Right lobe of liver (tissue), 6 donors: ENCODE results near the gene CNR2. TPM values are rescaled to one million over a fixed set of nuclear protein-coding genes. Genes with fewer than 3 reads are reported as not detected.

Experiments
- ATAC-seq, 4 donors: fragments of 200-7000 bp; cut with Tn5 transposase; one replicate each; pipeline ENCODE4 v1.9.1; 2020; ENCODE audit warnings: mild to moderate bottlenecking in 4 of 4, moderate library complexity in 4 of 4
- DNase-seq, 3 donors: peaks; one replicate each; pipeline ENCODE4 v3.0.0-alpha.2; 2020
- H3K27ac ChIP-seq, 3 donors: fragments of 200-600 bp; one replicate each; pipeline ENCODE4 v1.8.0; 2022
- H3K27me3 ChIP-seq, 2 donors: fragments of 200-600 bp; one replicate each; pipeline ENCODE4 v1.8.0; 2022
- H3K36me3 ChIP-seq, 4 donors: fragments of 200-600 bp; sonication (generic) in 1 of 4; one replicate each; pipeline versions ENCODE4 v1.5.1 to v1.8.0; 2017 to 2022; ENCODE audit warnings: control low read depth in 1 of 4
- H3K4me1 ChIP-seq, 4 donors: fragments of 200-600 bp; sonication (generic) in 1 of 4; one replicate each; pipeline versions ENCODE4 v1.5.1 to v1.8.0; 2017 to 2022; ENCODE audit warnings: control low read depth in 1 of 4
- H3K4me3 ChIP-seq, 3 donors: fragments of 200-600 bp; one replicate each; pipeline ENCODE4 v1.8.0; 2022
- H3K9me3 ChIP-seq, 4 donors: fragments of 200-600 bp; sonication (generic) in 1 of 4; one replicate each; pipeline versions ENCODE4 v1.5.1 to v1.8.0; 2017 to 2022; ENCODE audit warnings: control low read depth in 1 of 4
- POLR2A ChIP-seq: fragments of 450-650 bp; IDR thresholded peaks from one replicate; pipeline ENCODE4 v1.6.1; 2017; ENCODE audit warnings: antibody characterized with exemption, mild to moderate bottlenecking
- WGBS: methylation state at CpG from one replicate; pipeline ENCODE4 v1.1.6; 2018; ENCODE audit warnings: low coverage, low lambda C conversion rate; ENCODE audit not compliant: insufficient coverage; ENCODE audit errors: missing lambda C conversion rate; 5-methylcytosine and 5-hydroxymethylcytosine counted together
- intact Hi-C, 2 donors: fragments of 100-400 bp; cut with DNase I; formaldehyde crosslinking; loops; one replicate each; pipeline versions ENCODE4 v1.11.2 to v1.14.1; 2022
- microRNA counts: library from miRNA; unstranded; fragments of <30 nt; microRNA quantifications from one replicate; lab custom pipeline; 2016
- microRNA-seq, 2 donors: library from miRNA; unstranded; fragments of <30 nt; microRNA quantifications; one replicate each; pipeline ENCODE4, GENCODE V29; 2019 to 2020
- small RNA-seq, 2 experiments: library from RNA; depleted of rRNA; stranded (forward); fragments of <200 nt; gene quantifications; one replicate each; pipeline ENCODE3, GENCODE V24; 2016
- total RNA-seq, 6 experiments: library from RNA; depleted of rRNA in 2 of 6; stranded (reverse); fragments of >200 nt in 2 of 6; fragmentation: NEBNext Ultra II Directional in 3 of 6; extraction: Animal tissue kit (Norgen Biotek cat#: 25700) in 3 of 6; gene quantifications; one replicate each; pipeline versions ENCODE4 v1.1.0 to v1.2.4, GENCODE V29; 2016 to 2023
- TF ChIP-seq, protein P1 (sequence below), 4 donors: fragments of 200-600 bp in 3 of 4; fragments of 450-650 bp in 1 of 4; IDR thresholded peaks; one replicate each; pipeline versions ENCODE4 v1.5.1 to v1.8.0; 2016 to 2022; ENCODE audit warnings: antibody characterized with exemption in 4 of 4, mild to moderate bottlenecking in 2 of 4
- donor health status: DM: no; HTN: yes; CAD: no.
- donor health status: DM: no; HTN: no; CAD: no.
- donor health status: DM: no; HTN: no; CAD: no.
- donor health status: DM: no; HTN: yes; CAD: no.
- donor health status: DM: no; HTN: yes; CAD: no.

The CNR2 gene
- total RNA-seq, 6 experiments from 2014 or later = 0.04 to 0.07 (median 0.06) TPM; not detected in 2

- peak overlapping the region; percentile 97 to 99 (median 98) for H3K27ac ChIP-seq
- H3K4me3 ChIP-seq = peak overlapping the region; percentile 90 to 94 (median 91)
- no peak for TF ChIP-seq POLR2A
- TF ChIP-seq, protein P1, sequence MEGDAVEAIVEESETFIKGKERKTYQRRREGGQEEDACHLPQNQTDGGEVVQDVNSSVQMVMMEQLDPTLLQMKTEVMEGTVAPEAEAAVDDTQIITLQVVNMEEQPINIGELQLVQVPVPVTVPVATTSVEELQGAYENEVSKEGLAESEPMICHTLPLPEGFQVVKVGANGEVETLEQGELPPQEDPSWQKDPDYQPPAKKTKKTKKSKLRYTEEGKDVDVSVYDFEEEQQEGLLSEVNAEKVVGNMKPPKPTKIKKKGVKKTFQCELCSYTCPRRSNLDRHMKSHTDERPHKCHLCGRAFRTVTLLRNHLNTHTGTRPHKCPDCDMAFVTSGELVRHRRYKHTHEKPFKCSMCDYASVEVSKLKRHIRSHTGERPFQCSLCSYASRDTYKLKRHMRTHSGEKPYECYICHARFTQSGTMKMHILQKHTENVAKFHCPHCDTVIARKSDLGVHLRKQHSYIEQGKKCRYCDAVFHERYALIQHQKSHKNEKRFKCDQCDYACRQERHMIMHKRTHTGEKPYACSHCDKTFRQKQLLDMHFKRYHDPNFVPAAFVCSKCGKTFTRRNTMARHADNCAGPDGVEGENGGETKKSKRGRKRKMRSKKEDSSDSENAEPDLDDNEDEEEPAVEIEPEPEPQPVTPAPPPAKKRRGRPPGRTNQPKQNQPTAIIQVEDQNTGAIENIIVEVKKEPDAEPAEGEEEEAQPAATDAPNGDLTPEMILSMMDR (IDR thresholded peaks at IDR 0.05) = no peak
- ATAC-seq (no peak), DNase-seq (no peak)
- intact Hi-C loops = no loop called here
- 39% methylated on average over 13 of the region's 24 CpGs for WGBS
- no peaks in the 10 kb centered on the region for H3K27me3 ChIP-seq
- no peaks in the 10 kb centered on the region for H3K36me3 ChIP-seq
- H3K9me3 ChIP-seq = no peaks in the 10 kb centered on the region
- peaks cover 0 to 18% (median 0%) of the 10 kb centered on the region in 4 donors for H3K4me1 ChIP-seq
Measured at GRCh38 chr1:23825762-23826522, 87.2 kb downstream of the CNR2 start.

DNA sequence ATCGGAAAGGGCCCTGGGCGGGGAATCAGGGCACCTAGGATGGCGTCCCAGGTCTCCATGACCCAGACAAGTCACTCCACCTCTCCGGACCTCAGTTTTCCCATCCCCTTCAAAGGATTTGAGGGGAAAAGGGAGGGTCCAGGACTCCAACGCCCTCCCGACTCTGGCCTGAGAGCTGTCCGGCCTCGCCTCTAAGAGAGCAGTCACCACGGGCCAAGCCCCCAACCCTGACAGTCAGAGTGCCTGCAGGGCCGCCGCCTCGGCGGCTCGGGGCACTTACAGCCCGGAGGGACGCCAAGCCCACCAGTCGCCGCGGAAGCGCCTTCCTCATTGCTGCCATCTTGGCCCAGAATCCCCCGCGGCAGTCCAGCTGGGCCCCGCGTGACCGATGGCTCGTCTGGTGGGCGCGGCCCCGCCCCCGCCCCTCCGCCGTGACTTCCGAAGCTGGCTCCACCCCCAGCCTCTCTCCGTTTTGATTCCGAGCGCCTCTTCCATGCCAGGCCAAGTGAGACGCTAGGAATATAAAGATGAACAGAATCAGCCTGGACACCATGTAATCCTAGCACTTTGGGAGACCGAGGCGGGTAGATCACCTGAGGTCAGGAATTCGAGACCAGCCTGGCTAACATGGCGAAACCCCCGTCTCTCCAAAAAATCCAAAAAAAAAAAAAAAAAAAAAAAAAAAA lies 87.9 kb downstream of the CNR2 start, which contains the start of gene HMGCL:
TSS of gene HMGCL (minus strand) at position 354 of the 686 bp plus-strand sequence. CDS start at position 340, 14 bp downstream.
- H3K9me3 ChIP-seq = no peaks in the 10 kb centered on the region
- H3K36me3 ChIP-seq = no peaks in the 10 kb centered on the region
- TF ChIP-seq POLR2A = peak; percentile 90
- TF ChIP-seq, protein P1 (IDR thresholded peaks at IDR 0.05) = no peak
- peak within 1 kb of the TSS; percentile 90 to 94 (median 91) for H3K4me3 ChIP-seq
- peaks cover 0 to 12% (median 0%) of the 10 kb centered on the region in 4 donors for H3K4me1 ChIP-seq
- intact Hi-C loops = no loop called here
- H3K27ac ChIP-seq = peak within 1 kb of the TSS; percentile 97 to 99 (median 98)
- no peaks in the 10 kb centered on the region for H3K27me3 ChIP-seq
- under 1% methylated on average over 17 of the region's 42 CpGs for WGBS
- DNase-seq (peak; percentile 92 to 93 (median 92)), ATAC-seq (peak; percentile 96 to 98 (median 97))

GRCh38 chr1:23824711-23825075 lies 88.5 kb downstream of the CNR2 start:
- no peak for DNase-seq
- H3K27me3 ChIP-seq = no peaks in the 10 kb centered on the region
- 2% methylated on average over 8 of the region's 8 CpGs for WGBS
- H3K4me1 ChIP-seq = peaks cover 0 to 10% (median 0%) of the 10 kb centered on the region in 4 donors
- peaks cover 0 to under 1% (median 0%) of the 10 kb centered on the region in 4 donors for H3K36me3 ChIP-seq
- no peaks in the 10 kb centered on the region for H3K9me3 ChIP-seq
- TF ChIP-seq, protein P1 (IDR thresholded peaks at IDR 0.05) = no peak
- TF ChIP-seq POLR2A = no peak
- ATAC-seq = peak; percentile 71 to 81 (median 78)
- H3K4me3 ChIP-seq = peak overlapping the region; percentile 90 to 94 (median 91)
- intact Hi-C loops = no loop called here
- H3K27ac ChIP-seq = peak overlapping the region; percentile 97 to 99 (median 98)

- Histone ChIP-seq H3K27me3 (no peaks in the 10 kb centered on the region), H3K36me3 (peaks cover 0 to 10% (median 2%) of the 10 kb centered on the region in 4 donors), H3K27ac (peak overlapping the region in 2 of 3 donors; percentile 97 to 98), H3K9me3 (no peaks in the 10 kb centered on the region), H3K4me1 (peaks cover 0 to 10% (median 0%) of the 10 kb centered on the region in 4 donors), H3K4me3 (peak overlapping the region in 2 of 3 donors; percentile 90 to 94)
- ATAC-seq (no peak), DNase-seq (no peak)
- TF ChIP-seq POLR2A = no peak
- TF ChIP-seq, protein P1 (IDR thresholded peaks at IDR 0.05) = no peak
- intact Hi-C loops = no loop called here
- 27% methylated on average over 6 of the region's 7 CpGs for WGBS
Measured at GRCh38 chr1:23823767-23824166, 89.4 kb downstream of the CNR2 start.

MicroRNAs within 50 kb of the gene (microRNA counts, 767-probe panel; counts per million panel counts)
- microRNA hsa-miR-378f (lab: Ali Mortazavi, UCI) = 237 counts per million

Small RNAs within 50 kb of the gene (microRNA-seq; reads per million reads assigned to microRNA genes)
- gene MIR378F = 0 reads per million in 2 donors

Small RNAs within 50 kb of the gene (small RNA-seq; reads per million reads assigned to genes)
- 0 reads per million in 2 experiments for gene MIR378F

Other genes with a start within 250 kb of the CNR2 start
- gene RPL11, start 221.6 kb downstream of the CNR2 start, total RNA-seq = 100 to 1,000 TPM; 341 to 471 (median 405) TPM
- gene ELOA, start 169.9 kb downstream of the CNR2 start, total RNA-seq = 10 to 100 TPM; 21.1 to 42.2 (median 36.1) TPM
- 10 to 100 TPM; 22.9 to 34.7 (median 30.6) TPM for gene PITHD1, start 134.9 kb downstream of the CNR2 start, total RNA-seq
- 10 to 100 TPM; 28.1 to 69.8 (median 32.6) TPM for gene LYPLA2, start 122.2 kb downstream of the CNR2 start, total RNA-seq
- gene GALE, start 112.6 kb downstream of the CNR2 start, total RNA-seq = 10 to 100 TPM; 25.9 to 46.9 (median 42.0) TPM
- gene HMGCL, start 87.9 kb downstream of the CNR2 start, total RNA-seq = 100 to 1,000 TPM; 143 to 178 (median 160) TPM
- 10 to 100 TPM; 37.1 to 54.7 (median 45.1) TPM for gene FUCA1, start 45.1 kb downstream of the CNR2 start, total RNA-seq
- gene PNRC2, start 46.5 kb upstream of the CNR2 start, total RNA-seq = 10 to 100 TPM; 24.3 to 41.2 (median 33.4) TPM
- 10 to 100 TPM; 30.6 to 51.5 (median 43.1) TPM for gene SRSF10, start 67.0 kb upstream of the CNR2 start, total RNA-seq
- under 1 TPM; 0.04 to 0.37 (median 0.13) TPM for gene MYOM3, start 198.8 kb upstream of the CNR2 start, total RNA-seq
- 1 to 10 TPM; 1.8 to 4.5 (median 2.8) TPM for gene IL22RA1, start 229.8 kb upstream of the CNR2 start, total RNA-seq